H1 (cell line): ENCODE results near the gene MMS22L. TPM values are rescaled to one million over a fixed set of nuclear protein-coding genes. Genes with fewer than 3 reads are reported as not detected.

Source experiments
- CHD1 ChIP-seq: IDR thresholded peaks from 2 replicates; pipeline ENCODE4 v1.6.1; 2012; ENCODE audit warnings: low read depth, low read length, improper control_type of control experiment
- CTBP2 ChIP-seq: IDR thresholded peaks from 2 replicates; pipeline ENCODE4 v1.7.0; 2011; ENCODE audit warnings: borderline replicate concordance, mild to moderate bottlenecking, moderate library complexity, mixed read lengths, low read length; ENCODE audit not compliant: insufficient read depth, insufficient read length
- EGR1 ChIP-seq: IDR thresholded peaks from 2 replicates; pipeline ENCODE4 v1.6.1; 2011; ENCODE audit warnings: low read depth, low read length, borderline replicate concordance
- SIRT6 ChIP-seq: IDR thresholded peaks from one replicate; pipeline ENCODE4 v1.7.1; 2012; ENCODE audit warnings: low read length, inconsistent platforms
- ZNF274 ChIP-seq: IDR thresholded peaks from 2 replicates; pipeline ENCODE4 v1.7.0; 2012; ENCODE audit warnings: low read length, borderline replicate concordance; ENCODE audit errors: extremely low read depth
- polyA plus RNA-seq, 7 experiments: library from polyadenylated mRNA; depleted of rRNA in 3 of 7; stranded (reverse) in 5 of 7; unstranded in 2 of 7; fragments of >200 nt in 5 of 7; fragments of 200-250 nt in 2 of 7; gene quantifications; 1 replicate in 5 of 7; 2 replicates in 1 of 7; 4 replicates in 1 of 7; pipeline versions ENCODE4 v1.2.1 to v1.2.3, GENCODE V29; 2011 to 2013; ENCODE audit warnings: missing spikeins in 2 of 7, mixed read lengths in 2 of 7
- total RNA-seq: library from RNA; stranded (reverse); fragmentation: NEBNext Ultra II Directional; extraction: Animal tissue kit (Norgen Biotek cat#: 25700); gene quantifications from 2 replicates; pipeline ENCODE4 v1.2.1, GENCODE V29; 2021

MMS22L gene
- total and polyA plus RNA-seq, 2 of the 8 experiments (the other 6 are each of a cell fraction or from before 2014, with no cell fraction given) = 11.1 to 32.6 TPM

GRCh38 chr6:97095311-97095850, 187.6 kb downstream of the MMS22L start (continued):
- TF ChIP-seq ZNF274 (no peak), EGR1 (no peak), CHD1 (no peak), CTBP2 (no peak), SIRT6 (no peak)
